ENCODE measurements around the gene XRCC5.

GRCh38 chr2:216118474-216118873, 9.3 kb downstream of the XRCC5 start:
- TF ChIP-seq POLR2AphosphoS5 (IDR thresholded peaks at IDR 0.05; ENCODE audit: low read depth, low read length) = no peak
- TF ChIP-seq CTCF (IDR thresholded peaks at IDR 0.05; ENCODE audit: control extremely low read depth in 1 of 3, insufficient read depth in 1 of 3, low read depth in 1 of 3, low read length in 3 of 3) = no peak
- TF ChIP-seq SP4 (IDR thresholded peaks at IDR 0.05; ENCODE audit: low read length) = no peak
- TF ChIP-seq SIN3A (conservative IDR thresholded peaks at IDR 0.05 in 1 of 2, IDR thresholded peaks at IDR 0.05 in 1 of 2; ENCODE audit: low read depth in 1 of 2, low read length in 2 of 2) = no peak
- no peak for TF ChIP-seq USF2 (IDR thresholded peaks at IDR 0.05; ENCODE audit: low read length)
- no peak for TF ChIP-seq SP1 (IDR thresholded peaks at IDR 0.05; ENCODE audit: low read depth, low read length)
- no peak for TF ChIP-seq BCL11A (IDR thresholded peaks at IDR 0.05; ENCODE audit: low read depth in 2 of 2, low read length in 2 of 2)
- no peak for TF ChIP-seq TAF1 (IDR thresholded peaks at IDR 0.05; ENCODE audit: low read depth, low read length)
- no peak; a peak in 1 of 3 replicates for TF ChIP-seq POLR2A (IDR thresholded peaks at IDR 0.05; ENCODE audit: control extremely low read depth in 1 of 2, low read depth in 2 of 2, low read length in 2 of 2)
- no peak for TF ChIP-seq CBX8 (IDR thresholded peaks at IDR 0.05; ENCODE audit: borderline replicate concordance, low read depth, low read length)
- TF ChIP-seq RFX5 (IDR thresholded peaks at IDR 0.05; ENCODE audit: borderline replicate concordance, low read depth, low read length) = no peak
- no peak for TF ChIP-seq YY1 (IDR thresholded peaks at IDR 0.05; ENCODE audit: low read depth, low read length)

Data from H1 (cell line).